ENCODE data around the gene BAK1. TPM values are rescaled to one million over a fixed set of nuclear protein-coding genes. Genes with fewer than 3 reads are reported as not detected.

Gene BAK1
- total RNA-seq, 1 experiment from 2014 or later = 45.8 TPM

DNA sequence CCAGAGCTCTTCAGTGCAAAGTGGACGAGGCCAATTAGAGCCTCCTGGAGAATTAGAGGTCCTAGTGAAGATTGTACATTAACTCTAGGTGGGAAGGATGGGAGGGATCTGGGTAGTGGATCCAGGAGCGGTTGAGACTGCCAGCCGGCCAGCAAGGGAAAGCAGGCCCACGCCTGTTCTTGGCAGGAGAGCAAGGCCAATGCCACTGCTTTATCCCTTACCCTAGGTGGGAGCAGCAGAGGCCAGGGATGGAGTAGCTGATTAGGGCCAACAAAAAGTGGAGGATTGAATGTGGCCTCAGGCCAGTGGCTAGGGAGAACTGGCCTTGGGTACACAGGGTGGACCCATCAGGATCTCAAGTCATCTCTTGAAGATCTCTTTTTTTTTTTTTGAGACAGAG, 44.8 kb upstream of the BAK1 start:
- DNase-seq (ENCODE audit: unreplicated experiment) = no peak
- BruUV-seq (replicated peaks) = no TSS peak
- H3K27me3 Mint-ChIP-seq (ENCODE audit: insufficient read depth, unreplicated experiment) = no peaks in the 10 kb centered on the region
- peaks cover 32% of the 10 kb centered on the region for H3K36me3 Mint-ChIP-seq (ENCODE audit: insufficient read depth, unreplicated experiment)
- peaks cover 44% of the 10 kb centered on the region for H3K4me1 Mint-ChIP-seq (ENCODE audit: insufficient read depth, unreplicated experiment)
- peak overlapping the region; percentile 84 for H3K27ac Mint-ChIP-seq (ENCODE audit: low read depth, unreplicated experiment)
- H3K4me3 Mint-ChIP-seq (ENCODE audit: unreplicated experiment) = peak overlapping the region; percentile 17
- ChIA-PET POLR2A (interaction anchor here (0.6 kb wide), 1 partner anchor 38 kb away, joined by 4 read pairs; no protein-coding TSS in a partner anchor), CTCF (interaction anchor here (0.6 to 2.0 kb wide), 5 partner anchors 17 to 529 kb away, joined by 3 to 6 read pairs (median 4); no protein-coding TSS in a partner anchor)
- no peaks in the 10 kb centered on the region for H3K9me3 Mint-ChIP-seq (ENCODE audit: unreplicated experiment)
- TF ChIP-seq, protein P1, sequence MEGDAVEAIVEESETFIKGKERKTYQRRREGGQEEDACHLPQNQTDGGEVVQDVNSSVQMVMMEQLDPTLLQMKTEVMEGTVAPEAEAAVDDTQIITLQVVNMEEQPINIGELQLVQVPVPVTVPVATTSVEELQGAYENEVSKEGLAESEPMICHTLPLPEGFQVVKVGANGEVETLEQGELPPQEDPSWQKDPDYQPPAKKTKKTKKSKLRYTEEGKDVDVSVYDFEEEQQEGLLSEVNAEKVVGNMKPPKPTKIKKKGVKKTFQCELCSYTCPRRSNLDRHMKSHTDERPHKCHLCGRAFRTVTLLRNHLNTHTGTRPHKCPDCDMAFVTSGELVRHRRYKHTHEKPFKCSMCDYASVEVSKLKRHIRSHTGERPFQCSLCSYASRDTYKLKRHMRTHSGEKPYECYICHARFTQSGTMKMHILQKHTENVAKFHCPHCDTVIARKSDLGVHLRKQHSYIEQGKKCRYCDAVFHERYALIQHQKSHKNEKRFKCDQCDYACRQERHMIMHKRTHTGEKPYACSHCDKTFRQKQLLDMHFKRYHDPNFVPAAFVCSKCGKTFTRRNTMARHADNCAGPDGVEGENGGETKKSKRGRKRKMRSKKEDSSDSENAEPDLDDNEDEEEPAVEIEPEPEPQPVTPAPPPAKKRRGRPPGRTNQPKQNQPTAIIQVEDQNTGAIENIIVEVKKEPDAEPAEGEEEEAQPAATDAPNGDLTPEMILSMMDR (IDR thresholded peaks at IDR 0.05; ENCODE audit: unreplicated experiment) = no peak
- intact Hi-C loops (cut with micrococcal nuclease) = no loop called here

DNA sequence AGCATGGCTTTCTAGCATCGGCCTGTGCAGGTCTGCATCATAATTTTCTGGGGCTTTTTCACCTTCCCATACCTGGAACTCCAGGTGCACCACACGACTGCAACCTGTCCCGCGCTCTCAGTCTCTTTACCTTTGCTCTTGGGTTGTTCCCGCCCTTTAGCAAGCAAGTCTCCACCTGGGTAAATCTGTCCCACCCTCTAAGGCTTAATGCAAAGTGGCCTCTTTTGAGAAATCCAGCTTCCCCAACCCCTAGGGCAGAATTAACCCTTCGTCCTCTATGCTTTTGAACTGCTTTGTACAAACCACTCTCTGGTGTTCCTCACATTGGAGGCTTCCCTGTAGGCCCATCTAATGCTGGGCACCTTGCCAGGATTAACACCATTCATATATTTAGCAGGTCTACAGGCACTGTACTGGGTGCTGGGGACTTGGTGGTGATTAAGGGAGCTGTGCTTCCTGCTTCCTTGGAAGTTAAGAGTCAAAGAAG, 43.9 kb upstream of the BAK1 start:
- CTCF ChIA-PET = interaction anchor here (0.7 to 4.1 kb wide), 6 partner anchors 8 to 77 kb away, joined by 3 to 26 read pairs (median 11); no protein-coding TSS in a partner anchor
- Mint-ChIP-seq H3K9me3 (ENCODE audit: unreplicated experiment) (no peaks in the 10 kb centered on the region), H3K36me3 (ENCODE audit: insufficient read depth, unreplicated experiment) (peaks cover 30% of the 10 kb centered on the region), H3K27me3 (ENCODE audit: insufficient read depth, unreplicated experiment) (no peaks in the 10 kb centered on the region), H3K27ac (ENCODE audit: low read depth, unreplicated experiment) (peak overlapping the region; percentile 84), H3K4me1 (ENCODE audit: insufficient read depth, unreplicated experiment) (peaks cover 53% of the 10 kb centered on the region), H3K4me3 (ENCODE audit: unreplicated experiment) (peak overlapping the region; percentile 86)
- DNase-seq (ENCODE audit: unreplicated experiment) = no peak
- intact Hi-C loops (cut with micrococcal nuclease) = loop anchor here (2.0 kb wide), 1 partner anchor 49 kb away; no protein-coding TSS in a partner anchor
- no TSS peak for BruUV-seq (replicated peaks)
- POLR2A ChIA-PET = interaction anchor here (5.6 kb wide), 1 partner anchor 8 kb away, joined by 51 read pairs; no protein-coding TSS in a partner anchor
- TF ChIP-seq, protein P1 (IDR thresholded peaks at IDR 0.05; ENCODE audit: unreplicated experiment) = no peak

DNA sequence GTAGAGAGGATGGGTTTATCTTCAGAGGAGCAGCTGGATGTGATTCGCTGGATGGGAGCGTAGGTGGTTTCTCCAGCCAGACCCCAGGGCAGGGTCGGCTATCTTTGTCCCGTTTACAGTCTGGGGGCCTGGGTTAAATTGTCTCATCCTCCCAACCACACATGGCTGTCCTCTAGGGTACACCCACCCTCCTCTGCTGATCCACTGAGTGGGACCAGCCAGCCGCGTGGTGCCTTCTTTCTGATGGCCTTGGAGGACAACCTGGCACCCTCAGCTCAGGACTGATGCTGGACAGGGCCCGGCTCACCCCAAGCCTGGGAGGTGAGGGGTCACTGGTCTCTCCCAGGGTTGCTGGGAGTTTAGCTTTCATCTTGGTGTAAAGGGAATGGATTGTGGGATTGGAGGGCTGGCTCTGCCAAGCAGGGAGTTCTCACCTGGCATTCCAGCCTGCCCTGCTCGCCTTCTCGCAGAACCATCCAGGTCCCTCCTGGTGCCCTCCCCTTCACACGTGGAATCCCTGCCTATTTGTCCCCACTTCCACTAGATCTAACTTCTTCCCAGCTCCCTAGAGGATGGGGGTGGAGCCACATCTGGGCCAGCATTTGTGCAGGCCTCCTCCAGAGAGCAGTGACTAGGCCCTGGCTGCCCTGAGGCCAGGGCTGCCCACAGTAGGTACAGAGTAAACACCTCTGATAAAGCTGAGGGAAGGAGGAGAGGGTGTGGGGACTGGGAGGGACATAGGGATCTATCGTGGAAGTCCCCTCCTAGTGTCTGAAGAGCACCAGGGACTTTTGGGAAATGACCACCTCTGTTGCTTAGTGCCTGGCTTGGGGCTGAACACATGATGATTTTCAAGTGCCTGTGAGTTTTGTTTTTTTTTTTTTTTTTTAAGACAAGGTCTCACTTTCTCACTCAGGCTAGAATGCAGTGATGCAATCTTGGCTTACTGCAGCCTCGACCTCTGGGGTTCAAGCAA, 42.7 kb upstream of the BAK1 start:
- no peaks in the 10 kb centered on the region for H3K9me3 Mint-ChIP-seq (ENCODE audit: unreplicated experiment)
- peak overlapping the region; percentile 43 for H3K27ac Mint-ChIP-seq (ENCODE audit: low read depth, unreplicated experiment)
- intact Hi-C loops (cut with micrococcal nuclease) = loop anchor here (2.0 kb wide), 1 partner anchor 50 kb away; no protein-coding TSS in a partner anchor
- ChIA-PET CTCF (interaction anchor here (1.1 to 4.1 kb wide), 6 partner anchors 10 to 79 kb away, joined by 4 to 26 read pairs (median 10); no protein-coding TSS in a partner anchor), POLR2A (interaction anchor here (0.6 to 5.6 kb wide), 21 partner anchors 9 to 726 kb away, joined by 3 to 51 read pairs (median 5); partner anchors contain the start of genes BAK1, KIFC1 and UQCC2)
- DNase-seq (ENCODE audit: unreplicated experiment) = peak; percentile 65
- no peaks in the 10 kb centered on the region for H3K27me3 Mint-ChIP-seq (ENCODE audit: insufficient read depth, unreplicated experiment)
- TF ChIP-seq, protein P1 (IDR thresholded peaks at IDR 0.05; ENCODE audit: unreplicated experiment) = no peak
- peaks cover 29% of the 10 kb centered on the region for H3K36me3 Mint-ChIP-seq (ENCODE audit: insufficient read depth, unreplicated experiment)
- TSS peak; percentile 28 for BruUV-seq (replicated peaks)
- peaks cover 46% of the 10 kb centered on the region for H3K4me1 Mint-ChIP-seq (ENCODE audit: insufficient read depth, unreplicated experiment)
- H3K4me3 Mint-ChIP-seq (ENCODE audit: unreplicated experiment) = peak overlapping the region; percentile 86
